Dermis blood vessel endothelial cell (primary cell): ENCODE measurements around the gene NGEF. TPM values are rescaled to one million over a fixed set of nuclear protein-coding genes. Genes with fewer than 3 reads are reported as not detected.
"Not testable (repeated sequence)": the region's sequence is repeated elsewhere in the genome, so short reads cannot be mapped to it uniquely, and the experiment has no call there.

ENCODE experiments used
- DNase-seq: peaks from one replicate; pipeline ENCODE4 v3.0.0; 2010
- total RNA-seq: library from RNA; depleted of rRNA; stranded (reverse); fragments of >200 nt; gene quantifications from 2 replicates; pipeline ENCODE4 v1.2.3, GENCODE V29; 2014

Gene NGEF
- total RNA-seq, result 0.17 and 0.33 TPM in 2 replicates

DNA sequence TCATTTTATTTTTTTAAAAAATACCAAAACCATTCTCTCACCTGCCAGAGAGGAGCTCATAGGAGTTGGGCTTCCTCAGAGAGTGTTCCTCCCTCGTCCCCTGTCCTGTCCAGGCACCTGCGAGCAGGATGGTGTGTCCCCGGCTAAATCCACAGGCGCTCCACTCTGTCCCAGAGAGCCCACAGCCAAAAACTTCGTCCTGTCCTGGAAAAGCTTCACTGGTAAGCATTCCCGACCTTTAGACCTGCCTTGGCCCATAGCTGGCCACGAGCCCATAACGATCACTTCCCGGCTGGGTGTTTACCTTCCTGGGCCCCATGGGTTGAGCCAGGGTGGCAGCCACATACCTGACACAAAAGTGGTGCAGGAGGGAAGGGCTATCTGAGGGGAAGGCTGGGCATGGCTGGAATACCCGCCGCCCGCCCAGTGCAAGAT lies at the start of gene NGEF:
NGEF (minus strand) TSS at position 230 of the 435 bp plus-strand sequence. CDS start 38,366 bp downstream, outside the sequence.
- no peak for DNase-seq

DNA sequence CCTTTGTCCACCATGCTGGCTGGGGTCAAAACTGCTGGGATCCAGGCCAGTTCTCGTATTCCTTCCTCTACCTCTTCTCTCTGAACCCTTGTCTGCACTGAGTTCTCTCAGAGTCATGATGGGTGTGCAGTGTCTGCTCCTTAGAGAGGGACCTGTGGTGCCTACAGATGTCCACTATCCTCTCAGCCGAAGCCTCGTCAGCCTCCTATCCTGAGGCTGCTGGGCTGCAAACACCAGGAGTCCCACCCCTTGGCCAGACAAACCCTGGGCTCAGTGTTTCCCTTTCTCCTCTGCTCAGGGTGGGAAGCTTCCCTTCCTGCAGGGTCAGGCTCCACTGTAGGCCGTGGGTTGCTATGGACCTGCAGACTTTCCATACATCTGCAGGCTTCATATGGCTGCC lies 49.4 kb upstream of the NGEF start:
- no peak for DNase-seq

- peak; percentile 57 for DNase-seq
Observed at GRCh38 chr2:233061591-233062450, 48.8 kb upstream of the NGEF start.

DNA sequence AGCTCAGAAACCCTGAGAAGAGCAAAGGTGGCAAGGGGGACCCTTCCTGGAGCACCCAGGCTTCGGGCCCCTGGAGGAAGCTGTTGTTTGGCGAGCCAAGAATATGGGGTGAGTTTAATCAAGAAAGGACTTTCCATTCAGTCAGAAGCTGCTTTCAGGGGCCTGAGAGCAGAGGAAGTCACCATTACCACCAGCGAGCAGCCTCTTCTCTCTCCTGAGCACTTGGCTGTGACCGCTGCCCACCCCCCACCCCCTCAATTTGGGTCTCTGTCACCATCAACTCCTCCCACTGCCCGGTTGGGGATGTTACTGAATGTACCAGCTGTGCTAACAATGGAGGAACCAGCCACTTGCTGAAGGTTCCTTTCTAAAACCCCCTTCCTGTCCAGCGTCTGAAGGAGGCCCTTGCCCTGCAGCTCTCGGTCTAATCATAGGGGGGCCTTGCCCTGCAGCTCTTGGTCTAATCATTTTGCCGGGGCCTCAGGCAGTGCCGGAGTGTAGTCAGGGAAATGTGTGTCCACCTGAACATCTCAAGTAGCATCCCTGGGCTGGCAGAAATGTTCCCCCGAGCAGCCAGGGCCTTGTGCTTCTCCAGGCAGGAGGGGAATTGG lies 48.0 kb upstream of the NGEF start:
- peak; percentile 24 for DNase-seq

GRCh38 chr2:233060501-233060979 lies 47.5 kb upstream of the NGEF start:
- no peak for DNase-seq

- DNase-seq, result peak; percentile 67
Observed at GRCh38 chr2:233059797-233060500, 46.9 kb upstream of the NGEF start, which contains the start of gene INPP5D. Gene INPP5D, plus strand, starts transcription at chr2:233060342. Its CDS starts 137 bp downstream, at chr2:233060479.

DNA sequence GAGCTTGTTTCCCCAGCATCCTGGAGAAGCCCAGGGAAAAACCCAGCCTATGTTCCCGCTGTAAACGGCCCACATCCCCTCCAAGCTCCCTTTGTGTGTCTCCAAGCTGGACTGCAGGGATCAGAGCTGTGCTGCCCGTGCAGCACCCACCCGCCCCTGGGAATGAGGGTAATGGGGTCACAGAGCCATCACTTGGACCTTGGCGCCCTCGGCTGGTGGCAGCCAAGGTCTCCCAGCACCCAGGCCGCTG lies 46.4 kb upstream of the NGEF start:
- no peak for DNase-seq

DNA sequence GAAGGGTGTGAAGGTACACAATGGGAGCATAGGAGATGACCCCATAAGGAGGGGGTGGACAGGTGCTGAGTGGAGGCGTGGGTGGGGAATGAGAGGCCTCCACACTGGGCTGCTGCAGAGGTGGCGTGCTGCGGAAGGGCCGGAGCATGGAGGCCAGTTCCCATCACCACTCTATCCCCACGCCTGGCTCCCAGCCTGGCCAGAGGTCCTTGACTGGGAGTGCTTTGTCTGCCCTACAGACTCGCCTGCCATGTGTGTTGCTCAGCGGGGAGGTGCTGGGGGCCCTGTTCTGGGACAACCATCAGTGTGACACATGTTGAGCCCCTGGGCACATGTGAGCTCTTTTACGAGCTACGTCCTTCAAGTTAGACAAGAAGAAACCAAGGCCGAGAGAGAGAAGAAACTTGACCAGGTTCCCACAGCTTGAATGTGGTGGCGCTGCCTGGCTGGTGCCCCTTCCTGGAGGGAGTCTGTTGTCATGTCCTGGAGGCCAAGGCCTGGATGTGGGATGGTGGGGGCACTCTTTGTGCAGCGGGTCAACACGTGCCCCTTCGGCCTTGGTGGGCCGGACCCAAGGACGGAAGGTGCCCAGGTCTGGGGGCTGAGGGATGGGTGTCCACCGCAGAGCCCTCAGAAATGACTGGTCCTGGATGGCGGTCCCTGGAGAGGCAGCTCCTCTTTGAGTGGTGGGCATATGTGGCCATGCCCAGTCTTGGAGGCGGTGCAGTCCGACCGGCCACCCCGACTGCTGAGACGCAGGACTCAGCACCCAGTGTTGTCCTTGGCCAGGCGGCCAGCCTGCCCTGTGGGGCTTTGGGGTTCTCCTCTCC lies 45.9 kb upstream of the NGEF start:
- no peak for DNase-seq

DNA sequence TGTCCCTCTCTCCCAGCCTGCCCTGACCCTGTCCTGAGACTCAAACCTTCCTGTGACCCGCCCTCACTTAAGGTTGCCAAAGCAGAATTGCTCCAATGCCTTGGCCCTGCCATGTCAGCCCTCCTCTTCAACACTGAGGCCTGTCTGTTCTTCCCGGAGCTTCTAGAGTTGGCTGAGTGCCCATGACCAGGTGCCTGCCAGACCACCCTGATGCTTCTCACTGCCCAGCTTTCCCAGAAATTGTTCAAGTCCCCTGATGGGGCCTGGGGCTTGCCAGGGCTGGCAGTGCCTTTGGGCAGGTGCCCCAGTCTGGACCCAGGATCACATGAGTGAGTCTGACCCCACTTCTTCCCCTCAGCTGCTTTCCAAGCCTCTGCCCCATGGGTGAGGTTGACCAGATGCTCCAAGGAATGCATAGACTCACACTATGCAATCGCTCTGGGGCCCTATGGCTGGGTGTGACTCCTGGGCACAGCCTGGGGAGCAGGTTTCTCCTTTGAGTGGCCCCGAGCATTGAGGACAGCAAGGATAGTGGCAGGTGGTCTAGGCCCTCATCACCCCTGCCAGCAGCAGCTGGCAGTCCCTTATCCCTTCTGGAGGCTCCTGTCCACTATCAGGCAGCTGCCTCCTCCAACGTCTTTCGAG lies 44.0 kb upstream of the NGEF start:
- DNase-seq, result no peak

DNA sequence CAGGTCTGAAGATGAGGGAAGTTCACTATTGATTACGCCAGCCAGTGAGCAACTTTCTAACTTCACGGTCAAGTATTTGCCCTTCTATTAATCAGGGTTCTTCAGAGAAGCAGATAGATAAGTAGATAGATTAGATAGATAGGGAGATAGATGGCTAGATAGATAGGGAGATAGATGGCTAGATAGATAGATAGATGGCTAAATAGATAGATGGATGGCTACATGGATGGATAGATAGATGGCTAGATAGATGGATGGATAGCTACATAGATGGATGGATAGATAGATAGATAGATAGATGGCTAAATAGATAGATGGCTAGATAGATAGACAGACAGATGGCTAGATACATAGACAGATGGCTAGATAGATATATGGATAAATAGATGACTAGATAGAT lies 42.3 kb upstream of the NGEF start:
- DNase-seq, result no peak

DNA sequence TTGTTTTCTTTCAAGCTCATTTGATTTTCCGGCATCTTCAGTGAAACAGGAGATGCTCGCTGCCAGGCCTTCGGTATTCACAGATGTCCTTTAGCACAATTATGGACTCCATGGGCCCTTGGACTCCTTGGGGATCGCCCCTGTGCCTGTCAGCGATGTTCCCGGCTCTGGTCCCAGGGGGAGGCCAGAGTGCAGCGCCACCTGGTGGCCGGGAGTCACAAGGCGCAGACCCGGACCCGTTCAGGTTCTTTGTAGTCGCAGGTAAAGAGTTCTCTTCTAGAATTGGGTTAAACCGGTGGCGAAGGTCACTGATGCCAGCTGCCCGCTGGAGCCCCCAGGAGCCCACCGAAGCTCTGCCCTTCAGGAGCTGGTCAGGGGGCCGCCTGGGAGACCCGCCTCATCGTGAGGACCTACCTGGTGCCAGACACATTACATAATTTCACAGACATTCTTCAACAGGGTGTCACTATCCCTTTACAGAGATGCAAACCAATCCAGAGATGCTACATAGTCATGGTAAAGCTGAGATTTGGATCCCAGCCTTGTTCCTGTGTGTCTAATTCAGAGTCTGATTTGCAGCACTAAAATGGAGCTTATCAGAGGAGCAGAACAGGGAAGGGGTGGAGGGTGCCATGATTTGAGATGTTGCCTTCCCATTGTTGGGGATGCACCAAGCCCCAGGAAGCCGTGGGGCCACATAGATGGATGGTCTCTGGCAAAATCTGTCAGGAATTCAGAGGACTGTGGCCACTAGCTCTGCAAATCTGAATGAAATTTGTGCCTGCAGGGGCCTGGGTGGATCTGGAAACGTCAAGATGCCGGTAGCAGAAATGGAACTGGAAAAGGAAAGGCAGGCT lies 41.1 kb upstream of the NGEF start:
- DNase-seq, result peak; percentile 69

- not testable (repeated sequence) for DNase-seq
Observed at GRCh38 chr2:233052517-233052916, 39.5 kb upstream of the NGEF start.

DNA sequence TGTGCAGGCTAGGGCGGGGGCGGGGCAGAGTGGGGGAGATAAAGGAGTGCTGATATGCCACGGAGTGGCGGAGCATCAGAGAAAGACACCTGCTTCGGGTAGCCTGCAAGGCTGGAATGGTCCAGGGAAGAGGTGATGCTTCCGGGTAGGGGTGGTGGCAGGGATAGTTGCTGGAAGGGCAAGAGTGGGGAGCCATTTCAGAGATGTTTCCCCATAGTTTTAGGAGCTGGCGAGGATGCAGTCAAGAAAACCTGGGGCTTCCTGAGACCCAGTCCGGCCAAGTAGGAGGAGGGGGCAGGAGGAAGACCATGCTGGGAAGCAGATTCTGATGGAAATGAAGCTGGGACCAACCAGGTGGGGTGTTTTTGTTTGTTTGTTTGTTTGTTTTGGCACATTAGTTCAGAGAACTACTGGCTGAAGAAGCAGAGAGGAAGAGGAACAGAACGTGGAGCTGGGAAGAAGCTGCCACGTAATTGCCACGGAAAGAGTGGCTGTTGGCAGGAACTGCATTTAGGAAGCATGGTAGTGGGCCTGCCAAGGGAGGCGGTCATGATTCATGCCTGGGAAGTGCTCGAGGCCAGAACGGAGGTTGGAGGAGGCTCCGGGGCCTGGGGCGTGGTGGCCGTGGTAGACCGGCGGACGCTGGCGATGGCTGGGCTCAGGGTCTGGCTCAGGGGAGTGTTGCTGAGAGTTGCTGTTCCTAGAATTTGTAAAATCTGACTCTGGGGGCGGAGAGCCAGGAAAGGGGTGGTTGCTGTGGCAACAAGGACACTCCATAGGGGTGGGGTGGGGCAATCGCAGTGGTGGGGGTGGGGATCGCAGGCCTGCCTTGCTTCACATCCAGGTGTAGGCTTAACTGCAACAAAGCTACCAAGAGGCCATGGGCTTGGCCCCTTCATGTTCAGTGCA lies 38.4 kb upstream of the NGEF start:
- peak; percentile 94 for DNase-seq

- DNase-seq, result no peak
Observed at GRCh38 chr2:233049194-233049761, 36.2 kb upstream of the NGEF start.

- no peak for DNase-seq
Observed at GRCh38 chr2:233048569-233049193, 35.6 kb upstream of the NGEF start.

DNA sequence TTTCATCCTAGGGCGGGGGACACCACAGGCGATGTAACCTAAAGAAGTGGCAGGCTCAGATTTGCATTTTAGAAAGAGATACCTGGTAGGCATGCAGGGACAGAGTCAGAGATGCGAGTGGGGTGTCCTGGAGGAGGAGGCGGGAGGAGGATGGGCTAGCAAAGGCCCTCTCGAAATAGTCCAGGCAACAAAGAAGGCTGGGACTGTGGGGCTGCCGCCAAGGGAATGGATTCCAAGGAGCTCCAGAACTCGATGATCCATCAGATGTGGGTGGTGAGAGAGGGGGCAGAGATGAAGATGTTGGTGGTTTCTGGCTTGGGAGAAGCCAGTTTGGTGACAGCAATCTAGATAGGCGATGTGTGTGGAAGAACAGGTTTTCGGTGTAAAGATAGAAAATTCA lies 34.6 kb upstream of the NGEF start:
- no peak for DNase-seq

GRCh38 chr2:233047206-233047605 lies 34.1 kb upstream of the NGEF start:
- DNase-seq, result no peak

GRCh38 chr2:233044974-233045605 lies 32.0 kb upstream of the NGEF start:
- DNase-seq, result no peak

DNA sequence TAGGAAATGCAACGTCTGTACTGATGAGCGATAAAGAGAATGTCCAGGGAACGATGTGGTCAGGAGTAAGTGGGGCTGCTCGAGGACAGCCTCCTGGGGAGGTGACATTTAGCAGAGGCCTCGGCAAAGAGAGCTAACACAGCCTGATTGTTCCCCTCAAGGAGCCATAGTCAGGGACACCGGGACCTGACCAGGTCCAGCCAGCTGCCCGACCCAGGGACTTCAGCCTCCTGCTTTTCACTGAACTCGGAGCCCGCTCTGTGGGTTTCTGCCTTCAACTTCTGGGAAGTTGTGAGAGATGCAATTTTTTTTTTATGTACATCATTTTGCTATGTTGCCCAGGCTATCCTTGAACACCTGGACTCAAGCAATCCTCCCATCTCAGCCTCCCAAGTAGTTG lies 29.5 kb upstream of the NGEF start:
- no peak for DNase-seq
